HEK293T (cell line): ENCODE data around the gene PDLIM3.
A peak's percentile ranks its signal among the peaks of the same experiment; 100 is the strongest.
"Not testable (repeated sequence)": the region's sequence is repeated elsewhere in the genome, so short reads cannot be mapped to it uniquely, and the experiment has no call there.

Source experiments
- CTCF ChIA-PET: fragments of 350-600 bp; formaldehyde crosslinking; extraction: SDS; loops from one replicate; lab custom pipeline; 2021; ENCODE audit warnings: antibody characterized with exemption, inconsistent platforms; lab: Yijun Ruan, JAX
- POLR2A ChIA-PET: fragments of 350-600 bp; formaldehyde crosslinking; extraction: SDS; loops from one replicate; lab custom pipeline; 2020; ENCODE audit warnings: antibody characterized with exemption, inconsistent platforms; lab: Yijun Ruan, JAX
- DNase-seq: peaks from one replicate; pipeline ENCODE4 v3.0.0; 2012; ENCODE audit warnings: mixed read lengths; ENCODE audit errors: extremely low spot score
- ARNT ChIP-seq: fragments of 450-650 bp; IDR thresholded peaks from 2 replicates; pipeline ENCODE4 v1.6.1; 2017; ENCODE audit warnings: mild to moderate bottlenecking
- BHLHE40 ChIP-seq: fragments of 450-650 bp; IDR thresholded peaks from 2 replicates; pipeline ENCODE4 v1.6.1; 2016; ENCODE audit warnings: mild to moderate bottlenecking, moderate library complexity, borderline replicate concordance
- CTBP1 ChIP-seq: fragments of 450-650 bp; IDR thresholded peaks from 2 replicates; pipeline ENCODE4 v1.6.1; 2016; ENCODE audit warnings: borderline replicate concordance
- ELF4 ChIP-seq: fragments of 450-650 bp; IDR thresholded peaks from 2 replicates; pipeline ENCODE4 v1.6.1; 2017; ENCODE audit warnings: antibody characterized with exemption
- FOXA1 ChIP-seq: fragments of 450-650 bp; IDR thresholded peaks from 2 replicates; pipeline ENCODE4 v1.6.1; 2016; ENCODE audit warnings: mild to moderate bottlenecking
- FOXK2 ChIP-seq: fragments of 450-650 bp; IDR thresholded peaks from 2 replicates; pipeline ENCODE4 v1.6.1; 2016; ENCODE audit warnings: mild to moderate bottlenecking
- FOXM1 ChIP-seq: fragments of 450-650 bp; IDR thresholded peaks from 2 replicates; pipeline ENCODE4 v1.6.1; 2017; ENCODE audit warnings: mild to moderate bottlenecking, borderline replicate concordance
- HDGF ChIP-seq: fragments of 450-650 bp; IDR thresholded peaks from 2 replicates; pipeline ENCODE4 v1.6.1; 2017; ENCODE audit warnings: antibody characterized with exemption, borderline replicate concordance
- L3MBTL2 ChIP-seq: fragments of 450-650 bp; conservative IDR thresholded peaks from 2 replicates; pipeline ENCODE4 v1.6.1; 2016; ENCODE audit warnings: mild to moderate bottlenecking
- LEF1 ChIP-seq: fragments of 450-650 bp; IDR thresholded peaks from 2 replicates; pipeline ENCODE4 v1.6.1; 2017; ENCODE audit warnings: mild to moderate bottlenecking, borderline replicate concordance
- NFRKB ChIP-seq: fragments of 450-650 bp; IDR thresholded peaks from 2 replicates; pipeline ENCODE4 v1.6.1; 2016; ENCODE audit warnings: mild to moderate bottlenecking, moderate library complexity
- PKNOX1 ChIP-seq: fragments of 450-650 bp; IDR thresholded peaks from 2 replicates; pipeline ENCODE4 v1.6.1; 2016
- SP1 ChIP-seq: fragments of 450-650 bp; IDR thresholded peaks from 2 replicates; pipeline ENCODE4 v1.6.1; 2017
- SUZ12 ChIP-seq: fragments of 450-650 bp; IDR thresholded peaks from 2 replicates; pipeline ENCODE4 v1.6.1; 2016; ENCODE audit warnings: mild to moderate bottlenecking
- TARDBP ChIP-seq: fragments of 450-650 bp; IDR thresholded peaks from 2 replicates; pipeline ENCODE4 v1.6.1; 2016
- ZNF384 ChIP-seq: fragments of 450-650 bp; IDR thresholded peaks from 2 replicates; pipeline ENCODE4 v1.6.1; 2016

The PDLIM3 gene

GRCh38 chr4:185538806-185539205, 3.5 kb upstream of the PDLIM3 start:
- POLR2A ChIA-PET: no interaction called here
- CTCF ChIA-PET: no interaction called here
- no peak for DNase-seq
- TF ChIP-seq FOXK2: no peak
- no peak for TF ChIP-seq L3MBTL2
- TF ChIP-seq FOXM1: no peak
- no peak for TF ChIP-seq ZNF384
- no peak for TF ChIP-seq NFRKB
- TF ChIP-seq SUZ12: no peak
- TF ChIP-seq HDGF: no peak
- no peak for TF ChIP-seq ARNT
- TF ChIP-seq CTBP1: no peak
- no peak for TF ChIP-seq BHLHE40
- TF ChIP-seq FOXA1: no peak

- DNase-seq: no peak
- POLR2A ChIA-PET: interaction anchor here (1.2 to 2.1 kb wide), 5 partner anchors 9 to 43 kb away, joined by 3 to 8 read pairs (median 7); no protein-coding TSS in a partner anchor
- TF ChIP-seq LEF1: no peak
- no peak for TF ChIP-seq BHLHE40
- no peak for TF ChIP-seq ARNT
- TF ChIP-seq FOXA1: no peak
- TF ChIP-seq FOXK2: no peak
- no peak for TF ChIP-seq PKNOX1
- TF ChIP-seq ELF4: no peak
- CTCF ChIA-PET: interaction anchor here (0.6 to 1.8 kb wide), 4 partner anchors 24 to 432 kb away, joined by 4 to 8 read pairs (median 5); no protein-coding TSS in a partner anchor
These were observed 1.1 kb upstream of the PDLIM3 start for GRCh38 chr4:185536411-185536709.

- TF ChIP-seq SP1 (no peak), PKNOX1 (no peak), NFRKB (no peak), ZNF384 (no peak), LEF1 (no peak), BHLHE40 (no peak), ELF4 (no peak), L3MBTL2 (no peak)
- DNase-seq: no peak
- ChIA-PET POLR2A (interaction anchor here (0.6 to 2.1 kb wide), 15 partner anchors 9 to 63 kb away, joined by 3 to 11 read pairs (median 4); no protein-coding TSS in a partner anchor), CTCF (interaction anchor here (0.5 to 1.8 kb wide), 5 partner anchors 24 to 331 kb away, joined by 3 to 9 read pairs (median 6); no protein-coding TSS in a partner anchor)
These were observed 504 bp upstream of the PDLIM3 start for GRCh38 chr4:185535612-185536410.

- POLR2A ChIA-PET: interaction anchor here (1.2 to 1.8 kb wide), 5 partner anchors 10 to 26 kb away, joined by 3 to 10 read pairs (median 4); no protein-coding TSS in a partner anchor
- no peak for TF ChIP-seq FOXA1
- TF ChIP-seq BHLHE40: no peak
- TF ChIP-seq PKNOX1: no peak
- TF ChIP-seq SUZ12: no peak
- TF ChIP-seq FOXM1: no peak
- DNase-seq: peak; percentile 28
- CTCF ChIA-PET: interaction anchor here (0.9 to 1.6 kb wide), 2 partner anchors 63 to 108 kb away, joined by 3 to 9 read pairs; a partner anchor contains a TSS
These were observed 819 bp downstream of the PDLIM3 start for GRCh38 chr4:185534511-185534865.

GRCh38 chr4:185532795-185533324, 2.4 kb downstream of the PDLIM3 start:
- no peak for TF ChIP-seq L3MBTL2
- no peak for TF ChIP-seq ARNT
- no peak for TF ChIP-seq PKNOX1
- TF ChIP-seq NFRKB: no peak
- TF ChIP-seq HDGF: no peak
- TF ChIP-seq LEF1: no peak
- no peak for TF ChIP-seq TARDBP
- no peak for TF ChIP-seq FOXK2
- TF ChIP-seq ELF4: no peak
- TF ChIP-seq SUZ12: no peak
- TF ChIP-seq FOXM1: no peak
- TF ChIP-seq SP1: no peak
- no peak for TF ChIP-seq FOXA1
- TF ChIP-seq ZNF384: no peak
- no peak for TF ChIP-seq CTBP1
- TF ChIP-seq BHLHE40: no peak
- ChIA-PET CTCF (no interaction called here), POLR2A (interaction anchor here (0.9 kb wide), 1 partner anchor 27 kb away, joined by 3 read pairs; no protein-coding TSS in a partner anchor)
- no peak for DNase-seq

GRCh38 chr4:185532293-185532692, 3.0 kb downstream of the PDLIM3 start:
- ChIA-PET CTCF (interaction anchor here (0.6 kb wide), 1 partner anchor 1353 kb away, joined by 3 read pairs; no protein-coding TSS in a partner anchor), POLR2A (interaction anchor here (0.9 kb wide), 1 partner anchor 28 kb away, joined by 3 read pairs; no protein-coding TSS in a partner anchor)
- no peak for DNase-seq
- TF ChIP-seq NFRKB (no peak), FOXA1 (no peak), ELF4 (no peak), ZNF384 (no peak), CTBP1 (no peak), SP1 (no peak), L3MBTL2 (no peak), FOXM1 (no peak), HDGF (no peak)

GRCh38 chr4:185531654-185532053, 3.7 kb downstream of the PDLIM3 start:
- DNase-seq, POLR2A ChIA-PET: not testable (repeated sequence)
- CTCF ChIA-PET: interaction anchor here (0.6 kb wide), 1 partner anchor 1352 kb away, joined by 3 read pairs; no protein-coding TSS in a partner anchor
